WERI-Rb-1 (cell line): ENCODE data around the gene KCNK13.

Experiments
- DNase-seq: peaks from one replicate; pipeline ENCODE4 v3.0.0-alpha.2; 2020
- H3K27ac ChIP-seq: fragments of 250-450 bp; sonication (Bioruptor Pico); 2 replicates; pipeline ENCODE4 v1.5.1; 2020; ENCODE audit warnings: mild to moderate bottlenecking, moderate library complexity
- H3K27me3 ChIP-seq: fragments of 250-450 bp; sonication (Bioruptor Pico); 2 replicates; pipeline ENCODE4 v1.5.1; 2021; ENCODE audit warnings: mild to moderate bottlenecking, low read depth, moderate library complexity; ENCODE audit not compliant: insufficient read depth, severe bottlenecking
- H3K36me3 ChIP-seq: fragments of 250-450 bp; sonication (Bioruptor Pico); 2 replicates; pipeline ENCODE4 v1.5.1; 2020; ENCODE audit warnings: mild to moderate bottlenecking, moderate library complexity
- H3K4me3 ChIP-seq: 2 replicates; pipeline ENCODE4 v1.5.1; 2011; ENCODE audit warnings: low read depth, mild to moderate bottlenecking, control low read depth, low read length
- H3K9me3 ChIP-seq: fragments of 250-450 bp; sonication (Bioruptor Pico); 2 replicates; pipeline ENCODE4 v1.5.1; 2021; ENCODE audit warnings: mild to moderate bottlenecking, moderate library complexity; ENCODE audit not compliant: severe bottlenecking
- CTCF ChIP-seq: IDR thresholded peaks from 2 replicates; pipeline ENCODE4 v1.5.1; 2011; ENCODE audit warnings: low read depth, mild to moderate bottlenecking, control low read depth, inconsistent platforms, low read length

The KCNK13 gene

GRCh38 chr14:90179809-90180779 is 118.3 kb downstream of the KCNK13 start:
- H3K27me3 ChIP-seq, result no peaks in the 10 kb centered on the region
- H3K4me3 ChIP-seq, result no peak overlapping the region
- H3K27ac ChIP-seq, result no peak overlapping the region
- no peak for TF ChIP-seq CTCF
- no peaks in the 10 kb centered on the region for H3K9me3 ChIP-seq
- no peak for DNase-seq
- no peaks in the 10 kb centered on the region for H3K36me3 ChIP-seq

GRCh38 chr14:90184094-90184493 is 122.3 kb downstream of the KCNK13 start:
- Histone ChIP-seq H3K27ac (no peak overlapping the region), H3K36me3 (no peaks in the 10 kb centered on the region), H3K4me3 (no peak overlapping the region), H3K9me3 (no peaks in the 10 kb centered on the region), H3K27me3 (no peaks in the 10 kb centered on the region)
- no peak for TF ChIP-seq CTCF
- no peak for DNase-seq

GRCh38 chr14:90184571-90185266 is 122.9 kb downstream of the KCNK13 start:
- TF ChIP-seq CTCF, result no peak
- Histone ChIP-seq H3K27me3 (peaks cover 3% of the 10 kb centered on the region), H3K27ac (no peak overlapping the region), H3K4me3 (no peak overlapping the region), H3K9me3 (no peaks in the 10 kb centered on the region), H3K36me3 (no peaks in the 10 kb centered on the region)
- no peak for DNase-seq

- peaks cover 5% of the 10 kb centered on the region for H3K27me3 ChIP-seq
- no peak for DNase-seq
- no peaks in the 10 kb centered on the region for H3K36me3 ChIP-seq
- H3K27ac ChIP-seq, result no peak overlapping the region
- TF ChIP-seq CTCF, result no peak
- H3K9me3 ChIP-seq, result no peaks in the 10 kb centered on the region
- H3K4me3 ChIP-seq, result no peak overlapping the region
Observed at GRCh38 chr14:90188588-90188987, 126.8 kb downstream of the KCNK13 start.

- TF ChIP-seq CTCF, result no peak
- H3K27me3 ChIP-seq, result peaks cover 5% of the 10 kb centered on the region
- H3K4me3 ChIP-seq, result no peak overlapping the region
- H3K27ac ChIP-seq, result no peak overlapping the region
- H3K9me3 ChIP-seq, result no peaks in the 10 kb centered on the region
- no peaks in the 10 kb centered on the region for H3K36me3 ChIP-seq
- no peak for DNase-seq
Observed at GRCh38 chr14:90191154-90191553, 129.4 kb downstream of the KCNK13 start.
